GM18519 (cell line): ENCODE measurements around the gene PGLYRP2.

Experiments used
- ATAC-seq: cut with Tn5 transposase; IDR thresholded peaks from one replicate; pipeline ENCODE4 v1.9.1; 2021; ENCODE audit warnings: mild to moderate bottlenecking, moderate library complexity; ENCODE audit not compliant: unreplicated experiment, low FRiP score

PGLYRP2 gene

DNA sequence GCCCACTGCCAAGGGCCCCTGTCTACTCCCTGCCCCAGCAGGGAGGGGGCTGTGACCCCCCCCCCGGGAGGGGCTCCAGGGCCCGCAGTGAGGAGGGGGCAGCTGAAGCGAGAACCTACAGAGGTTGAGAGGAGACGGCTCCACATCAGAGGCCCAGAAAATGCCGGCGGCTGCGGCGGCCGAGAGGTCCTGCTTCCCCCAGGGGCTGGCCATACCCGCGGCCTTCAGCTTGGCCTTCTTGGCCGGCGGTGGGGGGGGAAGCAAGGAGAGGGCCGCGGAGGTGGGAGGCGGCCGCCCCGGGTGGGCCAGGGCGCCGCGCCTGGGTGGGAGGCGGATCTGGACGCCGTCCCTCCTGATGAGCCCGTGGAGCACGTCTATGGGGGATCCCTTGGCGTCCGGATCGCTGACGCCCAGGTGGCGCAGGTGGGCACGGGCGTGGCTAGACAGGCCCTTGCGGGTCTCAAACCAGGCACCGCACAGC is 51.3 kb downstream of the PGLYRP2 start:
- ATAC-seq, result no peak

DNA sequence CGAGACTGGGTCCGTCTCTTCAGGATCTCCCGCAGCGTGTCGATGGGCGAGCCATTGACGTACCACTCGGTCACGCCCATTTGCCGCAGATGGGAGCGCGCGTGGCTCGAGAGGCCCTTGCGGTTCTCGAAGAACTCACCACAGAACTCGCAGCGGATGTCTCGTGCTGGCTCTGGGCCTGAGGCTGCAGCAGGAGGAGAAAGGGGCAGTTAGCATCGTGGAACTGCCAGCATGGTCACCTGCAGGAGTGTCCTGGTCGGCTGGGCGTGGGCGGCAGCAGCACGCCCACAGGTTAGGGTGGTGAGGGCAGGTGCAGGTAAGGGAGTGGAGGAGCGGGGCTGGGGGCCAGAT is 52.0 kb downstream of the PGLYRP2 start:
- ATAC-seq, result no peak

DNA sequence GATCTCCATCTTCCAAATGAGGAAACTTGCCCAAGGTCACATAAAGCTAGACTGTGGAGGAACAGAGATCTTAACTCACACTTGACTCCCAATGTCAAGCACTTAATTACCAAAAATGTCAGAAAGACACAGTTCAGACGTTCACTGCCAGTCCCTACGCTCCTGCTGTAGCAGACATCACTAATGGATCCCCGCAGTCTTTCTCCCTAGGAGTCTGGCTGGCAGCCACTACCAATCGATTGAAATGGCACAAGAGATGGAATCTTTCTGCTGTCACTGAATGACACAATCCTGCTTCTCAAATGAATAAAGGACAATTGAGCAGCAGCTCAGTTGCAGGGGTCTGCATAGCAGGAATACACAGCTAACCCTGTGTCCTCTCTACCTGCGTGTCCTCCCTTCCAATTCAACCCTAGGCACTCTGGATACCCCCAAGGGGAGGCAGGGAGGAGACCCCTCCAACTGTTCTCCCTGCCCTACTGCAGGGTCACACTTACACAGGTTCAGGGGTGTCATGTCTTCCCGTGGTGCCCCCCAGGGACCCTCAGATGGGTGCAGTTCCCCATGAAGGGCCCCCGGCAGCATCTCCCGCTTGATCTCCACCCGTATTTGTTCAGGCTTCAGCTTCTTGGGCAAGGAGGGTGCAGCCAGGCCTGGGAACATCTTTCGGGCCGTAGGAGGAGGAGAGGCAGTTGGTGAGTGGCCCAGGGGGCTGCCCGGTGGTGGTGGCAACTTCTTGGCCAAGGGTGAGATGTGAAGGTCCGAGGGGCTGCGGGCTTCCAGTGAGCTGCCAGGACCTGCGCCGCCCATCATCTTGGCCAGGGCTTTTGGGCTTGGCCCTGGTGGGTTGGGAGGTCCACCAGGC is 52.6 kb downstream of the PGLYRP2 start:
- no peak for ATAC-seq

DNA sequence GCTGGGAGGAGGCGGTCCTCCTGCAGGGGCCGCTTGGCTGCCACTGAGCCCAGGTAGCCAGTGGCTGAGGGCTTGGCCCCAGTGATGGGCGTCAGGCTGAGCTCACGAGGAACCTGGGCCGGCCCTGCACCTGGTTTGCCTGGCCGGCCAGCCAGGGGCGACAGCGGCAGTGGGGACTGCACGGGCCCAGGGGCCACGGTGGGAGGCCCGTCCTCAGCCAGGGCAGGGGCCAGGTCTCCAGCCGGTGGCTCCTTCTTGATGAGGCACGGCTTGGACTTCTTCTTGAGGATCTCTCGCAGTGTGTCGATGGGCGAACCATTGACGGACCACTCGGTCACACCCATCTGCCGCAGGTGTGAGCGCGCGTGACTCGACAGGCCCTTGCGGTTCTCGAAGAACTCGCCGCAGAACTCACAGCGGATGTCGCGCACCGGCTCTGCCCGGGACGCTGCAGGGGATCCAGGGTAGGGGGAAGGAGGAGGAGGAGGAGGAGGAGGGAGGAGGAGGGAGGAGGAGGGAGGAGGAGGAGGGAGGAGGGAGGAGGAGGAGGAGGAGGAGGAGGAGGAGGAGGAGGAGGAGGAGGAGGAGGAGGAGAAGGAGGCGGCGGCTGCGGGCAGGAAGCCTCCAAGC is 53.9 kb downstream of the PGLYRP2 start:
- no peak for ATAC-seq

DNA sequence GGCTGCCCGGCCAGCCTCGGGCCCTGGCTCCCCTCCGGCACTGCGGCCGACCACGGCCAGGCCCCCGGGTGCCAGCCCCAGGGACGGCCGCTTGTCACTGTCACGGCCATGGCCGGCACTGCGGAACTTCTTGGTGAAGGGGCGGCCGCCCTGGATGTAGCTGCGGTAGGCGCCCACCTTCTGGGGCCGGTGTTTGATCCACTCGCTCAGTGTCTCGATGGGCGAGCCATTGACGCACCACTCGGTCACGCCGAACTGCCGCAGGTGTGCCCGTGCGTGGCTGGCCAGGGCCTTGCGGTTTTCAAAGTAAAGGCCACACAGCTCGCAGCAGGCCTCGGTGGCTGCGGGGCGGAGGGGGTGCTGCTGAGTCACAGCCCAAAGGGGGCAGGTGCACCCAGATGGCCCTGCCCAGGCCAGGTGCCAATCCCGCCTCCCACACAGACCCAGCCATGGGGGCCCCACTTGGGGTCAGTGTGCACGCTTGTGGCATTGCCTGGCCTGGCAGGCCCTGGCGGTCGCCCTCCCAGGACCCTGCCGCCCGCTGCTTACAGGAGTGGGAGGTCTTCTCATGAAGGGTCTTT is 54.5 kb downstream of the PGLYRP2 start:
- ATAC-seq, result no peak

DNA sequence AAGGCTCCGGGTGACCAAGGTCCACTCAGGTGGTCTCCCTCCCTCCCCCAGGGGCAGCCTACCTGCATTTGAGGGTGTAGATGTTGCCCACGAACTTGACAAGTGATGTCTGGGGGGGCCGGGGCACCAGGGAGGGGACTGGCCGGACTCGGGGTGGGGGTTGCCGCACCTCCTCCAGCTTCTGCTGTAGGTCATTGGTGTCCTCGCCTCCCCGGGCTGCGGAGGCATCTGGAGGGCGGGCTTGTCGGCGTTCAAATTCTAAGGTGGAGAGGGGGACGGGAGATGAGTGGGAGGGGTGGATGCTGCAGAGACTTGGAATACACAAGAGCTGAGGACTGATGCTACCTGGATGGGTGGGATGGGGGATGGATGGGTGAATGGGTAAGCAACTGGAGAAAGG is 55.2 kb downstream of the PGLYRP2 start:
- ATAC-seq, result no peak

DNA sequence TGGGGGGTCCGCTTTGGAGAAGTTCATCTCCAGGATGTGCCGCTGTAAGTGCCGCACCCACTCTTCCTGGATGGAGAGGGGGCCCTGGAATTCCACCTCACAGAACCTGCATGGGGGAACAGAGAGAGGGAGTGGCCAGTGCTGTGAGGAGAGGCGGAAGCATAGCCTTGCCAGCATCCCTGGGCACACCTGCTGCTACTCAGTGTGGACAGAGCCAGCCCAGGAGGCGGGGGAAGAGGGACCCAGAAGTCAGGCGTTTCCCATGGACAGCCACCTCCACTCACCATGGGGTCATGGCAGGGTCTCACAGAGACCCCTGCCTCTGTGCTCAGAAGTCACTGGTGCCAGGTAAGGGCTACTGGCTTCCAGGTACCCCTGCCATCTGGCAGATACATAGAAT is 56.2 kb downstream of the PGLYRP2 start:
- no peak for ATAC-seq

DNA sequence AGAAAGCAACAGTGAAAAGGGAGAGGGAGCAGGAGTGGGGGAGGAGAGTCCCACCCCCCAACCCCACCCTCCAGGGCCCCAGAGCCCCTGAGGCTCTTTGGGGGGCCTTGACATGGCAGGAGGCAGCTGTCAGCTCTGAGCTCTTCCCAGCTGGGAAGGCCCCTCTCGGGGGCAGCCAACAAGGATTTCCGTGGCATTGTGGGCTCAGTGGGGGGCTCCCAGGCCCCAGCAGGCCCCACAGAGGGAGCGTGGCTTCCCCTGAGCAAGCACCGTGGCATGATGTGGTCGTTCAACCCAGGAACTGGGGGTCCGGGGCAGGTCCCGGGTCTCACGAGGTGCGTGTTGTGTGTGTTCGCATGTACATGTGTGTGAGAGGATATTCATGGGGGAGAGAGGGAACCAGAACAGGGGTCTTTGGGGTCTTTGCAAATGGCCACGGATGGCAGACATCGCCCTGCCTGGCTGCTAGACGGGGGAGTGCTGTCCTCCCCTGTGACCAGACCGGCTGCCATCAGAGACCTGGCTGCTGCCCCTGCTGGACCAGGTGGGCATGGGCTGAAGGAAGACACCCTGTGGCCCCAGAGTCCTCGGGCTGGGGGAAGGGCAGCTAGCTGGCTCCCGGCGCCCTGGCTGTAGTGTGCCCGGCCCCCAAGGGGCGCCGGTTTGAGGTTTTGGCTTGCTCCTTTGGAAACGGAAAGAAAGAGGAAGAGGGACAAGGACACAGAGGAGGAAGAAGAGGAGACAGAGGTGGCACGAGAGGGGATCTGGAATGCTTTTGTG is 56.8 kb downstream of the PGLYRP2 start:
- ATAC-seq, result no peak

DNA sequence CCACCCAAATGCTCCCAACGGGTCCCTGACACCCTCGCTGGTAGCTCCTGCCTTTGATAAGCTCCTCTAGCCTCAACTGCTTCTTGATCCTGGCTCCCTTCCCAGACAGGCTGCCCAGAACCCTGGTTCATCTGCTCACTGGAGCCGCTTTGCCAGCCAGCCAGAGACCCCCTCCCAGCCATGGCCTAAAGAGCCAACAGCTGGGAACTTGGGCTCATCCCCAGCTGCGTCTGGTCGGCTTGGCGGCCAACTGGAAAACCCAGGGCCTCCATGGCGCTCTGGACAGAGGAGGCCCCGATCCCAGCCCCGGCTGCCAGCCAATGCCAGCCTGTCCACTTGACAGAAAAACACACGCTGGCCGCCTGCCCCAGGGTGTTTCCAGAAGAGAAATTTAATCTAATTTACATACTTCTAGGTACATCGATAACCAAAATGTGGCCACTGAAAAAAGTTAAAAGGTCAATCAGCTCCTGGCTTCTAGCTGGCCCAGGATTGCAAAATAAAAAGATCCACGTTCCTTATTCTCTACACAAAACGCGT is 57.5 kb downstream of the PGLYRP2 start:
- no peak for ATAC-seq

DNA sequence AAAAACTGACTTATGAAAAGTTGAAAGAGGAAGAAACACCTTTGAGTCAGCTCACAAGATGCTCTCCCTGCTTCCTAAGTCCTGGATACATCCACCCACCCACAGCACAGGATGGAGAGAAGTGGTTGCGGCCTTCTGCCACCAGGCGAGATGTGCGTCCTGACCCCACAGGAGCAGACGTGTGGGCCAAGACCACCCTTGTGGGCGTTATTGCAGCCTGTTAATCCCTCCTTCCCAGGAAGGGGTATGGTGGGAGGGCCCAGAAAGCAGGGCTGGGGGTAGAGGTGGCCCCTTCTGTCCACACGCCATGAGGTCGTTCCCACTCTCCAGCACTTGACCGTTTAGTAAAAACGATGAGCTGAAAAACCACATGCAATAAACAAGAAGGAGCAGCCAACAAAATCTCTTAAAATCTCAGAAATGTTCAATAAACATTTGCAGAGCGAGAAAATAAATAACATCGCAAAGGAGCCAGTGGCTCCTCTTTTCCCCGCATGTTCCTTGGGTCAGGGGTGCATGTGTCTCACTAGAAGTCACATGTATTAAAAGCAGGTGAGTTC is 58.1 kb downstream of the PGLYRP2 start:
- ATAC-seq, result no peak

DNA sequence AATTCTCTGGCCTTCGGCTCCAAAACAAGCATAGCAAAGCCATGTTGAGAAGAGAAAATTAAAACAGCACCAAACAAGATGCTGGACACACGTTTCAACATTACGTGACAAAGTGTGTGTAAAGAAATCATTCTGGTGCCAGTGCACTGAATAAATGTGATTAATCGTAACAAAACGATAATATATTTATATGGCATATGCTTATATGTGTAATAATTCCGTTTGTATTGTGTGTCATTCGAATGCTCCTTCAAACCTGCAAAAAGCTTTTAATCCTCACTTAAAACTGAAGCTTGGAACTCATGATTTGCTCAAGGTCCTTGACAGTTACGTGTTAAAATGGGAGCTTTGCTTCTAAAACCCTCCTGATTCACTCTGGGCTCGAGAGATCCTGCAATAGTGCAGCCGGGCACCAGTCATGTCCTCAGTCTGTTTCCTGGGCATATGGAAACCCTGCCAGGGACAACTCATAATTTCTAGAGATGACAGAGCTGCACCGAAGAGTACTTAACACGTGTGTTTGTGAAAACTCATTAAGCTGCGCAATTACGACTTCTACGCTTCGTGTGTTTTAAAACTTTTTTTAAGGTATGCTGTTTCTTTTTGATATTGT is 59.8 kb downstream of the PGLYRP2 start:
- ATAC-seq, result no peak
